VCaP (cell line): ENCODE data around the gene LGR4.
"Not testable (repeated sequence)": the region's sequence is repeated elsewhere in the genome, so short reads cannot be mapped to it uniquely, and the experiment has no call there.

Experiments
- H3K27ac ChIP-seq: fragments of 450-650 bp; 2 replicates; pipeline ENCODE4 v1.5.1; 2017
- TF ChIP-seq, protein P1 (sequence below): fragments of 450-650 bp; conservative IDR thresholded peaks from 2 replicates; pipeline ENCODE4 v1.5.1; 2017; ENCODE audit warnings: mild to moderate bottlenecking, moderate library complexity

The LGR4 gene

DNA sequence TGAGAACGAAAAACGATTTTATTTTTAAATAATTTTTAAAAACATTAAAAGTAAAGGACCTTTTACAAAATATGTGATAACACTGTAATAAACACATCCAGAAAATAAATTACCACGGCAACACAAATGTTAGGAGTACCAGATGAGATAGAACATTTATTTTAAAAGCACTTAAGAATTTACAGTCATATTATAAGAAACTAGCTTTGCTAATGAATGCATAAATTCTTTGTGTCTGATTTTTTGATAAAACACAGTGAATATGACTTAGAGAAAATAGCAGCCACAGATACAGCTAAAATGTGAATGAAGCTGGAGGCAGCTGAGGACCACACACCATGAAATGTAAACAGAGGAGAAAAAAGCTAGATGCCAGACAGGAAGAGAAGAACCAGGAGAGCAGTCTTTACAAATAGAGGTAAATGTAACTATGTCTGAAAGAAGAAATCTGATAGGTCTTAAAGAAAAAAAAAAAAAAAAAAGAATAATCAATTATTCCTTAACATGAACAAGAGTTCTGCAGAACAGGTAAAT is 124.2 kb downstream of the LGR4 start:
- TF ChIP-seq, protein P1, sequence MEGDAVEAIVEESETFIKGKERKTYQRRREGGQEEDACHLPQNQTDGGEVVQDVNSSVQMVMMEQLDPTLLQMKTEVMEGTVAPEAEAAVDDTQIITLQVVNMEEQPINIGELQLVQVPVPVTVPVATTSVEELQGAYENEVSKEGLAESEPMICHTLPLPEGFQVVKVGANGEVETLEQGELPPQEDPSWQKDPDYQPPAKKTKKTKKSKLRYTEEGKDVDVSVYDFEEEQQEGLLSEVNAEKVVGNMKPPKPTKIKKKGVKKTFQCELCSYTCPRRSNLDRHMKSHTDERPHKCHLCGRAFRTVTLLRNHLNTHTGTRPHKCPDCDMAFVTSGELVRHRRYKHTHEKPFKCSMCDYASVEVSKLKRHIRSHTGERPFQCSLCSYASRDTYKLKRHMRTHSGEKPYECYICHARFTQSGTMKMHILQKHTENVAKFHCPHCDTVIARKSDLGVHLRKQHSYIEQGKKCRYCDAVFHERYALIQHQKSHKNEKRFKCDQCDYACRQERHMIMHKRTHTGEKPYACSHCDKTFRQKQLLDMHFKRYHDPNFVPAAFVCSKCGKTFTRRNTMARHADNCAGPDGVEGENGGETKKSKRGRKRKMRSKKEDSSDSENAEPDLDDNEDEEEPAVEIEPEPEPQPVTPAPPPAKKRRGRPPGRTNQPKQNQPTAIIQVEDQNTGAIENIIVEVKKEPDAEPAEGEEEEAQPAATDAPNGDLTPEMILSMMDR, result no peak
- H3K27ac ChIP-seq, result peak overlapping the region; percentile 48

DNA sequence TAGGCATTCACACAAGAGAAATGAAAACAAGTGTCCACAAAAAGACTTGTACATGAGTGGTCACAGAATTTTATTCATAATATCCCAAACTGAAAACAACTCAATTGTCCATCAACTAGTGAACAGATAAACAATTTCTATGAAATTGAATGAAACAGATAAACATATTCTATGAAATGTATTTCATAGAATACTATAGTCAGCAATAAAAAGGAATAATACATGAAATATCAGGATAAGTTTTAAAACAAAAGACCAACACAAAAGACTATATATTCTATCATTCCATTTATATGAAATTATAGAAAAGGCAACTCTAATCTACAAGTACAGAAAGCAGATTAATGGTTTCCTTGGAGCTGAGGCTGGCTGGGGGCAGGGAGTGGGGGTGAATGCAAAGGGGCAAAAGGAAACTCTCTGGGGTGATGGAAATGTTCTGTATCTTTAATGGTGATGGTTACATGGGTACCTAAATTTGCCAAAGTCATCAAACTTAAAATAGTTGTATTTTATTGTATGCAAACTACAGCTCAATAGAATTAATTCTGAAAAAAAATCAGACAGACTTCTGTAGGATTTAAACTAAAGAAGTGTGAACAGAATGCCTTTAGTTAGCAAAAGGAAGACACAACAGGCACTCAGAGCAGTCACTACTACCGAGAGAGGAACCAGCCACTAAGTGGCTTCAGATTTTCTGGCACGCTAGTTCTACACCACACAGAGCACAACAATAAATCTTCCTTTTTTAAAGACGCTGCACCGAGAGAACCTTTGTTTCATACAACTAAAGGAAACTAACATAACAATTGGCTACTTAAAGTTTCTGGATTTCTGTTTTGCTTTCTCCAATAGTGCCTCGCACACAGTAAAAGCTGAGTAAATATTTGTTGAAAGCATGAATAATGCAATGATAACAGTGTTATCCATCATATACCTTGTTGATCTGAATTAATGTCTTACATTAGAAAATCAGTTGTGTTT is 124.9 kb downstream of the LGR4 start:
- TF ChIP-seq, protein P1, result no peak
- peak overlapping the region; percentile 48 for H3K27ac ChIP-seq

DNA sequence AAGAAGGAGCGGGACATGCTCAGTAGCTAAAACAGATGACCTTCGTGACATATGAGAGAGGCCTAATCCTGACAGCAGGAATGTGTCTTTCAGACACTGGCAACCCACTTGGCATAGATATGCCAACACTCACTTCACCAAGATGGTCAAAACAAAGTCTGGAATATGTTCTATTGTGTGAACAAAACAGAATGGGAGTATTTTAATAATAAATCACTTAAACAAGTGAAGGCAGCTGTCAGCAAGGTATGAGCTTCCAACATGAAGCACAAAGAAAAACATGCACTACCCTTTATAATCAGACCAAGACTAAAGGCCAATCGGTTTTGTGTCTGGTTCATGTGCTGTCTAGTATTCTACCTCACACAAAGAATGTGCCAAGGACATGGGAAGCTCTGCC is 132.6 kb downstream of the LGR4 start:
- TF ChIP-seq, protein P1, result no peak
- H3K27ac ChIP-seq, result no peak overlapping the region

DNA sequence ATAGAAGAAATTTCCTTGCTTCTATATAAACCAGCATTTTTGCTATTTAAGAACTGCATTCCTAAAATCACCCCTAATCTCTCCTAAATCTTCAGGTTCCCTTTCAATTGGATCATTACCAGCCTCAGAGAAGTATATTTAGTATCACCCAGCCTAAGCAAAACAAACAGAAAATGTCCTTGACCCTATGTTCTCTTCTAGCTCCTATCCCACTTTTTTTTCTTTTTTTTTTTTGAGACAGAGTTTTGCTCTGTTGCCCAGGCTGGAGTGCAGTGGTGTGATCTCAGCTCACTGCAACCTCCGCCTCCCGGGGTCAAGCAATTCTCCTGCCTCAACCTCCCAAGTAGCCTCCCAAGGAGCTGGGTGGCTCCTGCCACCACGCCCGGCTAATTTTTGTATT is 137.8 kb downstream of the LGR4 start:
- not testable (repeated sequence) for H3K27ac ChIP-seq

DNA sequence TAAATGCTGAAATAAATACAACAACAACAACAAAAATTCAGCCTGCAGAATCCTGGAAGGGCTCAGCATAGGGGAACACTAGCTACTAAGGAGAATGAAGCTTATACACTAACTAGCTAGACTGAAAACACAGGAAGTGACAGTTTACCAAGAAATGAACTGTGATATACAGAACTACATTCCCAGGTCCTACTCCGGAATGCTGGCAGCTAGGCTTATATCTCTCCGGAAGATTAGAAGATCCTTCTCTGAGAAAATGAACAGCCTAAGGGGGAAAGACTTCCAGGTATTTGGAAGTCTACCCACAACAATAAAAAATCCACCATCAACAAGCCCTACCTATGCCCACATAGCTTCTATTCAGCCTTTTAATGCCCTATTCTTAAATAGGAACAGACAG is 140.6 kb downstream of the LGR4 start:
- no peak overlapping the region for H3K27ac ChIP-seq
- TF ChIP-seq, protein P1, result no peak

DNA sequence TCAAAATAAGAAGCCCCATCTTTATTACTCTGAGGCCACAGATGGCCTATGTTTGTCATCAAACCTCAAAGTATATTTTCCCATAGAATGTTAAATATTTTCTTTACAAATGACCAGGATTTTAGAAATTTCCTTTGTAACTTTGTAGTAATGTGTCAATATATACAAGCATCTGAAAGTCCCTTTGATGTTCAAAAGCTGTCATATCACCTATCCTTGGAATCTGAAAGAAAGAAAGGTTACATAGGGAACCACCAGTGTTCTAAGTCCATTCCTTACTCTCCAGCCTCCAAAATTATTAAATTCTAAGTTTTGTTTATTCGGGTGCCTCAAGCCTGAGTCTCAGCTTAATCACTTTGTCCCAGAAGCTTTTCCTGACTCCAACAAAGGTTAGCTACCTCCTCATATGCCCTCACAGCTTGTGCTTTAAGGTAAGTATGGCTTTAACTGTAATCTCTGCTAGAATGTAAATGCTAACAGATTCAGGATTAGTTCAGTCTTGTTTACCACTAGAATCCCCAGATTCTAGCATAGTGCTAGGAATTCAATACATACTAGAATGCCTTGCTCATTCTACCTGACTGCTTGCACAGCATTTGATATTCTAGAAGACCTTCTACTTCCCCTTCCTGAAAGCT is 141.8 kb downstream of the LGR4 start:
- no peak overlapping the region for H3K27ac ChIP-seq
- TF ChIP-seq, protein P1, result no peak

DNA sequence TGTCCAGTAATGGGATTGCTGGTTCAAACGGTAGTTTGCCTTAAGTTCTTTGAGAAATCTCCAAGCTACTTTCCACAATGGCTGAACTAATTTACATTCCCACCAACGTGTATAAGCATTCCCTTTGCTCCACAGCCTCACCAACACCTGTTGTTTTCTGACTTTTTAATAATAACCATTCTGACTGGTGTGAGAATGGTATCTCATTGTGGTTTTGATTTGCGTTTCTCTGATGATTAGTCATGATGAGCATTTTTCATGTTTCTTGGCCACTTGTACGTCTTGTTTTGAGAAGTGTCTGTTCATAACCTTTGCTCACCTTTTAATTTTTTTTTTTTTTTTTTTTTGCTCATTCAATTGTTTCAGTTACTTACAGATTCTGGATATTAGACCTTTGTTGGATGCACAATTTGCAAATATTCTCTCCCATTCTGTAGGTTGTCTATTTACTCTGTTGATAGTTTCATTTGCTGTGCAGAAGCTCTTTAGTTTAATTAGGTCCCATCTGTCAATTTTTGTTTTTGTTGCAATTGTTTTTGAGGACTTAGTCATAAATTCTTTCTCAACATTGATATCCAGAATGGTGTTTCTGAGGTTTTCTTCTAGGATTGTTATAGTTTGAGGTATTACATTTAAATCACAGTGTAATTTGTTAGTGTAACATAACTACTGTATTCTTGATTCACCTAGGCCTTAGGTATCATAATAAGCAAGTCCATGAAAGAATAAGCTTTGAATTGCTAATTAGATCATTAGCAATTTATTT is 142.5 kb downstream of the LGR4 start:
- H3K27ac ChIP-seq, result no peak overlapping the region
- TF ChIP-seq, protein P1, result no peak
